SJCRH30 (cell line): ENCODE results near the gene AK8. TPM values are rescaled to one million over a fixed set of nuclear protein-coding genes. Genes with fewer than 3 reads are reported as not detected.

ENCODE experiments used
- DNase-seq, 2 experiments: peaks; one replicate each; pipeline ENCODE4 v3.0.0-alpha.2; 2015 to 2020
- H3K27ac ChIP-seq: fragments of 250-450 bp; sonication (Bioruptor Pico); 2 replicates; pipeline ENCODE4 v1.5.1; 2020; ENCODE audit warnings: mild to moderate bottlenecking, moderate library complexity
- H3K27me3 ChIP-seq: fragments of 250-450 bp; sonication (Bioruptor Pico); 2 replicates; pipeline ENCODE4 v1.5.1; 2020; ENCODE audit warnings: mild to moderate bottlenecking, moderate library complexity
- H3K36me3 ChIP-seq: fragments of 250-450 bp; sonication (Bioruptor Pico); 2 replicates; pipeline ENCODE4 v1.5.1; 2020; ENCODE audit warnings: mild to moderate bottlenecking, moderate library complexity
- H3K4me1 ChIP-seq: fragments of 250-450 bp; sonication (Bioruptor Pico); 2 replicates; pipeline ENCODE4 v1.5.1; 2020; ENCODE audit warnings: mild to moderate bottlenecking, moderate library complexity
- H3K4me3 ChIP-seq: fragments of 250-450 bp; sonication (Bioruptor Pico); 2 replicates; pipeline ENCODE4 v1.5.1; 2020; ENCODE audit warnings: mild to moderate bottlenecking, moderate library complexity
- H3K9me3 ChIP-seq: fragments of 250-450 bp; sonication (Bioruptor Pico); replicated peaks from 2 replicates; pipeline ENCODE4 v1.5.1; 2020; ENCODE audit warnings: mild to moderate bottlenecking, moderate library complexity
- total RNA-seq: library from RNA; depleted of rRNA; stranded (reverse); fragments of >200 nt; shearing (Covaris generic); gene quantifications from 2 replicates; pipeline ENCODE4 v1.2.3, GENCODE V29; 2014; rRNA removed

Gene AK8
- total RNA-seq, 1 experiment from 2014 or later, result not detected

DNA sequence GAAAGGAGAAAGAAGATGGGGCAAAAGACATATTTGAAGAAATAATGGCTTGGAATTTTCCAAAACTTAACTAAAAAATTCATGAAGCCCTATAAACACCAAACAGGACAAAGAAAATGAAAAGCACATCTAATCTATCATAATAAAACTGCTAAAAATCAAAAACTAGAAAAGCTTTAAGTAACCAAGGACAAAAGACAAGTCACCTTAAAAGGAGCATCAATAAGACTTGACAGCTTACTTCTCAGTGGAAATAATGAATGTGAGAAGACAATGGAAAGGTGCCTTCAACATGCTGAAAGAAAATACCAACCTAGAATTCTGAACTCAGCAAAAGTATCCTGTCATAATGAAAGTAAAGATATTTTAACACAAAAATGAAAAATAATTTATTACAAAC, 180.9 kb downstream of the AK8 start:
- H3K27me3 ChIP-seq, result no peaks in the 10 kb centered on the region
- no peaks in the 10 kb centered on the region for H3K4me1 ChIP-seq
- no peak overlapping the region for H3K27ac ChIP-seq
- peaks cover 4% of the 10 kb centered on the region for H3K36me3 ChIP-seq
- no peak overlapping the region for H3K4me3 ChIP-seq
- H3K9me3 ChIP-seq, result peaks cover 23% of the 10 kb centered on the region
- DNase-seq, result peak in 1 of 2 experiments; percentile 13

DNA sequence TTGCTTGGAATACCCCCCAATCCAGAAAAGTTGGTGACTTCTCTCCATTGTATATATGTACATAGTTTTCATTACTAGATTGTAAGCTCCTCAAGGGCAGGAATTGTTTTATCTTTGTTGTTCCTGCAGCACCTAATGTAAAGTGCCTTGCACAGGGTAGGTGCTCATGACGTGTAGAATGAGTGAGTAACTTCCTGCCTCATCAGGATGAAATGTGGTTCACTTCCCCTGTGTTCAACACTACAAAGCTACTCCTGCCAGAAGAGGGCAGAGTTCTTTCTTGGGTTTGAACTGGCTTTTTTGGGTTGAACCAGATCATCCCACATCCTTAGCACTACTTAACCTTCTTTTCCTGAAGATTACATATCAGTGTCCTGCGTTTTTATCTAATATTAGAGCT, 183.9 kb downstream of the AK8 start:
- Histone ChIP-seq H3K27me3 (no peaks in the 10 kb centered on the region), H3K4me1 (no peaks in the 10 kb centered on the region), H3K9me3 (peaks cover 16% of the 10 kb centered on the region), H3K27ac (no peak overlapping the region), H3K36me3 (peaks cover 32% of the 10 kb centered on the region), H3K4me3 (no peak overlapping the region)
- peak in 1 of 2 experiments; percentile 35 for DNase-seq

DNA sequence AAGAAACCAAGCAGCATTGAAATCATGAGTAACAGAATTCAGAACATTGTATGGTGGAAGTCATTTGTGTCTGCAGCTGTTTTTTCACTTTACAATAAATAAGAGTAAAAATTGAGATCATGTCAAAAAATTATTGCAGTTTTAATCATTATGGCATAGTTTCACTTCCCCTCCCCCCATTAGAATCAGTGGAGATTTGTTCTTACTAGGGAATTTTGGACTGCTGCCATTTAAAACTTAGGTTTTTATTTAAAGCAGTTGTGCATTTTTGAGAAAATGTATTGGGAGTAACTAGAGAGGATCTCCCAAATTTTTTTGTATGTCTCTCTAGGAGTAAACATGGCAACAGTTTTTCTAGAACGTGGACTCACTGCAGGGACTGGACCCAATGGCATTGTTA, 187.4 kb downstream of the AK8 start:
- Histone ChIP-seq H3K4me3 (no peak overlapping the region), H3K9me3 (no peaks in the 10 kb centered on the region), H3K36me3 (peaks cover 62% of the 10 kb centered on the region), H3K4me1 (no peaks in the 10 kb centered on the region), H3K27me3 (no peaks in the 10 kb centered on the region), H3K27ac (no peak overlapping the region)
- no peak for DNase-seq

DNA sequence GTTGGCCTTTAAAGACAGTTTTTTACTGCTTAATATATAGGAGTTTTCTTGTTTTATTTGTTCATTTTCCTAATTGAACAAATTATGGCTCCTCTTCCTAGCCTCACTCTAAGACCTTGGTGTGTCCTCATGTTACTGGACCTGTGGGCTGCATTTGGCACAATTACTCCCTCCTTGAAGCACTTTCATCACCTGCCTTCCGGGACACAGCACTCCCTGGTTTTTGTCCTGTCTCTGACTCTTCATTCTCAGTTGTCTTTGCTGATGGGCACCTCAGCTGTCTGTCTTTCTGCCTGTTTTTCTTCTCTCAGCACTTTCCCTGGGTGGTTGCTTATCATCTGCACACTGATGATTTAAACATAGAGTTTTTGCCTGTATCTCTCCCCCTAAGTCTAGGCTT, 194.2 kb downstream of the AK8 start:
- no peaks in the 10 kb centered on the region for H3K4me1 ChIP-seq
- H3K27me3 ChIP-seq, result no peaks in the 10 kb centered on the region
- H3K4me3 ChIP-seq, result no peak overlapping the region
- no peak for DNase-seq
- H3K9me3 ChIP-seq, result no peaks in the 10 kb centered on the region
- H3K27ac ChIP-seq, result no peak overlapping the region
- peaks cover 85% of the 10 kb centered on the region for H3K36me3 ChIP-seq

DNA sequence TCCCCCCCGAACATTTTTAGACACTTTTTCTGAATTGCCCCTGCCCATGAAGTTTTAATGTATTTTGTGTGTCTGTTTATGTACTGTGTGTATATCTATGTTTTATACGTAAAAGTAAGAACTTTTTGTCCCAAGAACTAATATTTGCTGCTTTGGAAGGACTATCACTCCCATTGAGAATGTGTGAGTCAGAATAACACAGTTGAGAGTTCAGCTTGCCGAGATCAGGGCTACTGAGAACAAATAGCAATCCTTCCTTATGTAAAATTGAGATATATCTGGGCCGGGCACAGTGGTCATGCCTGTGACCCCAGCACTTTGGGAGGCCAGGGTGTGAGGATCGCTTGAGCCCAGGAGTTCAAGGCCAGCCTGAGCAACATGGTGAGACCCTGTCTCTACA, 196.5 kb downstream of the AK8 start:
- Histone ChIP-seq H3K27ac (no peak overlapping the region), H3K4me3 (no peak overlapping the region), H3K27me3 (no peaks in the 10 kb centered on the region), H3K4me1 (no peaks in the 10 kb centered on the region), H3K9me3 (no peaks in the 10 kb centered on the region), H3K36me3 (peaks cover 81% of the 10 kb centered on the region)
- no peak for DNase-seq

DNA sequence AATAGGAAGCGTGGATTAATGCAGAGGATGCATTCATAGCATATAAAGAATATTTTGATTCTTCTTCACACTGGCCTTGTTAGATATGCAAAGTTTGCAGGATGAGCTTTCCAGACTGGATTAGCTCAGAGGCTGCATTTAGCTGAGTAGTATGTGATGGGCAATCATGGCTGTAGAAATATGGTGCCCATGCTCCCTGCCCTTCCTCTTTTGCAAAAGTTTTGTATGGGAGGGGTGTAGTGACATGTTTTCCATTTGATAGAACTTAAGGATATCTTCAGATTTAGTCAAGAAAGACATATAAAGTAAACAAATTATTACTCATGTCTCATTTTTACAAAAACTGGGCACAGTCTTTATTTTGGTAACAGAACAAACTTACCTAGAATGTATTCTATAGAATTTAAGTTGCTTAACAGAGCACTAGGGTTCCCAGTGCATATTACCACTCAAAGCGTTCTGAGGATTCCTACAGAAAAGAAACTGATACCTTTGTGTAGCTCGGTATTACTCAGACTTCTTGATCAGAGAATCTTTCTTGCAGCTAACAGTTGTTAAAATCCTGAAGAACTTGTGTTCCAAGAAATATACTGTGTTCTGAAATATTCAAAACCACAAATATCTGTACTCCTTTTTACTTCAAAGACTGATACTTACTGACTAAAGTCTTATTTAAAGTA, 198.0 kb downstream of the AK8 start:
- no peak overlapping the region for H3K27ac ChIP-seq
- peaks cover 67% of the 10 kb centered on the region for H3K36me3 ChIP-seq
- no peak overlapping the region for H3K4me3 ChIP-seq
- H3K4me1 ChIP-seq, result no peaks in the 10 kb centered on the region
- no peaks in the 10 kb centered on the region for H3K9me3 ChIP-seq
- no peak for DNase-seq
- no peaks in the 10 kb centered on the region for H3K27me3 ChIP-seq

DNA sequence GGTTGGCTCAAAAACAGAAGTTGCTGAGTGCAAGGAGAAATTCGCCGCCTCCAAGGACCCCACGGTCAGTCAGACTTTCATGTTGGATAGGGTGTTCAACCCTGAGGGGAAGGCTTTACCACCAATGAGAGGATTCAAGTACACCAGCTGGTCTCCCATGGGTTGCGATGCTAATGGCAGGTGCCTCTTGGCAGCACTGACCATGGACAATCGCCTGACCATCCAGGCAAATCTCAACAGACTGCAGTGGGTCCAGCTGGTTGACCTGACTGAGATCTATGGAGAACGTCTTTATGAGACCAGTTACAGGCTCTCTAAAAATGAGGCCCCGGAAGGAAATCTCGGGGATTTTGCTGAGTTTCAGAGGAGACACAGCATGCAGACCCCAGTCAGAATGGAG, 200.1 kb downstream of the AK8 start:
- Histone ChIP-seq H3K27me3 (no peaks in the 10 kb centered on the region), H3K4me1 (no peaks in the 10 kb centered on the region), H3K9me3 (no peaks in the 10 kb centered on the region), H3K27ac (no peak overlapping the region), H3K36me3 (peaks cover 49% of the 10 kb centered on the region), H3K4me3 (no peak overlapping the region)
- DNase-seq, result no peak

Other genes starting within 250 kb of the AK8 start
- 28.4 and 29.5 TPM in 2 replicates for gene DDX31, start 208.3 kb downstream of the AK8 start, total RNA-seq
- gene GTF3C4, start 207.8 kb downstream of the AK8 start, total RNA-seq, result 37.5 and 39.0 TPM in 2 replicates
- gene SPACA9, start 614 bp upstream of the AK8 start, total RNA-seq, result 0.59 and 0.76 TPM in 2 replicates
- gene TSC1, start 66.3 kb upstream of the AK8 start, total RNA-seq, result 40.5 and 44.5 TPM in 2 replicates
- gene GFI1B, start 100.4 kb upstream of the AK8 start, total RNA-seq, result 0.13 and 0.53 TPM in 2 replicates
- 87.6 and 89.5 TPM in 2 replicates for gene GTF3C5, start 152.7 kb upstream of the AK8 start, total RNA-seq
- 0.53 and 0.71 TPM in 2 replicates for gene CEL, start 183.7 kb upstream of the AK8 start, total RNA-seq
- gene RALGDS, start 243.0 kb upstream of the AK8 start, total RNA-seq, result 21.5 and 26.9 TPM in 2 replicates